ENCODE measurements around the gene FAM8A1. TPM values are rescaled to one million over a fixed set of nuclear protein-coding genes. Genes with fewer than 3 reads are reported as not detected.

The FAM8A1 gene
- total RNA-seq, 1 experiment from 2014 or later: 13.4 TPM

GRCh38 chr6:17552861-17553260 is 47.2 kb upstream of the FAM8A1 start:
- ChIA-PET CTCF (no interaction called here), POLR2A (no interaction called here), RAD21 (ENCODE audit: low non-redundant PET in 1 of 2, low total read pairs in 2 of 2, uncharacterized antibody in 2 of 2, unreplicated experiment in 2 of 2) (no interaction called here)
- Histone ChIP-seq H3K79me2 (ENCODE audit: insufficient read depth, low read length) (no peaks in the 10 kb centered on the region), H3K4me3 (replicated peaks in 1 of 2; ENCODE audit: low read depth in 1 of 2, low read length in 2 of 2) (no peak overlapping the region), H3K4me2 (ENCODE audit: low read length) (no peak overlapping the region), H3K36me3 (ENCODE audit: control insufficient read depth in 1 of 2, insufficient read depth in 2 of 2, low read length in 2 of 2) (no peaks in the 10 kb centered on the region), H3K9me3 (ENCODE audit: control insufficient read depth in 1 of 2, insufficient read depth in 1 of 2, low read depth in 1 of 2, low read length in 2 of 2) (no peaks in the 10 kb centered on the region), H3K9ac (ENCODE audit: low read length) (no peak overlapping the region), H4K20me1 (ENCODE audit: insufficient read depth) (no peaks in the 10 kb centered on the region), H3K4me1 (ENCODE audit: control insufficient read depth in 1 of 2, insufficient read depth in 2 of 2, low read length in 2 of 2) (no peaks in the 10 kb centered on the region), H2AFZ (ENCODE audit: low read depth, low read length, poor library complexity, severe bottlenecking) (no peak overlapping the region), H3K27ac (ENCODE audit: low read depth, low read length) (no peak overlapping the region), H3K27me3 (ENCODE audit: insufficient read depth, low read length) (no peaks in the 10 kb centered on the region), H3K9me2 (ENCODE audit: insufficient read depth) (no peaks in the 10 kb centered on the region)
- intact Hi-C loops (cut with micrococcal nuclease): no loop called here
- DNase-seq (ENCODE audit: low read depth, low spot score) (no peak), ATAC-seq (no peak)
- BruUV-seq (replicated peaks): no TSS peak
- TF ChIP-seq TCF7L2 (IDR thresholded peaks at IDR 0.05; ENCODE audit: borderline replicate concordance, extremely low read depth, insufficient read depth, insufficient read length) (no peak), EZH2 (IDR thresholded peaks at IDR 0.05) (no peak), POLR2AphosphoS5 (IDR thresholded peaks at IDR 0.05; ENCODE audit: low read depth, low read length) (no peak), MAX (IDR thresholded peaks at IDR 0.05) (no peak), ZNF274 (IDR thresholded peaks at IDR 0.05; ENCODE audit: low read depth, low read length) (no peak), YY1 (IDR thresholded peaks at IDR 0.05; ENCODE audit: extremely low read depth, insufficient replicate concordance, low read depth, low read length) (no peak), CTCF (IDR thresholded peaks at IDR 0.05 in 2 of 3, conservative IDR thresholded peaks at IDR 0.05 in 1 of 3; ENCODE audit: borderline replicate concordance in 1 of 3, insufficient read depth in 1 of 3, low read depth in 2 of 3, low read length in 2 of 3) (no peak), ZBTB33 (IDR thresholded peaks at IDR 0.05; ENCODE audit: extremely low read depth, insufficient replicate concordance, low read length) (no peak), POLR2A (IDR thresholded peaks at IDR 0.05; ENCODE audit: borderline replicate concordance, extremely low read depth, insufficient read depth, insufficient read length) (no peak), SIN3A (IDR thresholded peaks at IDR 0.05; ENCODE audit: low read depth) (no peak), CBX3 (IDR thresholded peaks at IDR 0.05; ENCODE audit: low read depth) (no peak), ATF3 (IDR thresholded peaks at IDR 0.05) (no peak), ZFX (IDR thresholded peaks at IDR 0.05) (no peak), SRF (IDR thresholded peaks at IDR 0.05; ENCODE audit: low read depth) (no peak), CEBPB (IDR thresholded peaks at IDR 0.05; ENCODE audit: low read depth) (no peak), FOSL1 (IDR thresholded peaks at IDR 0.05; ENCODE audit: low read depth) (no peak), EGR1 (IDR thresholded peaks at IDR 0.05; ENCODE audit: low read depth) (no peak), EZH2phosphoT487 (IDR thresholded peaks at IDR 0.05; ENCODE audit: borderline replicate concordance) (no peak), JUND (IDR thresholded peaks at IDR 0.05) (no peak)

All from HCT116 (cell line).